ENCODE data around the gene SLC6A17.

Gene SLC6A17

GRCh38 chr1:110205156-110205555 is 54.9 kb downstream of the SLC6A17 start:
- DNase-seq (ENCODE audit: low spot score) = no peak

DNA sequence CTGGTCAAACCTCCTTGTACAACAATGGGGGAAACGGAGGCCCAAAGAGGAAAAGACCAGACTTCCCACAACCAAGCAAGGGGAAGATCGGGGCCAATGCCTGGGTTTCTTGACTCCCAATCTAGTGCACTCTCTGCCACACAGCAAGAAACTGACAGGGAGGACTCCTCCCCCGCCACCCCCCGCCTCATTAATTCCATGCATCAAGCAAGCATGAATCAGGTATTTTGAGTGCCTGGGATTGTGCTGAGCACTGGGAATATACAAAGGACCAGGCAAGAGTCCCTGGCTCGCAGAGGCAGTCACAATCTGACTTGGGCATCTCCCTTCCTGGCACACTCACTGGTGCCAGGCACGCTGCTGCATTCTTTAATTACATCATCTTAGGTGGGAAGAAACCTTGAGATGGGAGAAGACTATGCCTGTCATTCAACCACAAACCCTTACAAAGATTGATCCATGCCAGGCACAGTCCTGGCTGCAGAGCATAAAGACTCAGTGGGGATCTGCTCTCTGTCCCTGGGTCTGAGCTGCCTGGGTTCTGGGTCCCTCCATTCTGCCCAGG is 55.4 kb downstream of the SLC6A17 start:
- no peak for DNase-seq (ENCODE audit: low spot score)

GRCh38 chr1:110206261-110206920 is 56.1 kb downstream of the SLC6A17 start:
- DNase-seq (ENCODE audit: low spot score) = no peak

- DNase-seq (ENCODE audit: low spot score) = peak; percentile 47
Measured at GRCh38 chr1:110207831-110208230, 57.5 kb downstream of the SLC6A17 start.

- DNase-seq (ENCODE audit: low spot score) = no peak
Measured at GRCh38 chr1:110208916-110209645, 58.8 kb downstream of the SLC6A17 start.

DNA sequence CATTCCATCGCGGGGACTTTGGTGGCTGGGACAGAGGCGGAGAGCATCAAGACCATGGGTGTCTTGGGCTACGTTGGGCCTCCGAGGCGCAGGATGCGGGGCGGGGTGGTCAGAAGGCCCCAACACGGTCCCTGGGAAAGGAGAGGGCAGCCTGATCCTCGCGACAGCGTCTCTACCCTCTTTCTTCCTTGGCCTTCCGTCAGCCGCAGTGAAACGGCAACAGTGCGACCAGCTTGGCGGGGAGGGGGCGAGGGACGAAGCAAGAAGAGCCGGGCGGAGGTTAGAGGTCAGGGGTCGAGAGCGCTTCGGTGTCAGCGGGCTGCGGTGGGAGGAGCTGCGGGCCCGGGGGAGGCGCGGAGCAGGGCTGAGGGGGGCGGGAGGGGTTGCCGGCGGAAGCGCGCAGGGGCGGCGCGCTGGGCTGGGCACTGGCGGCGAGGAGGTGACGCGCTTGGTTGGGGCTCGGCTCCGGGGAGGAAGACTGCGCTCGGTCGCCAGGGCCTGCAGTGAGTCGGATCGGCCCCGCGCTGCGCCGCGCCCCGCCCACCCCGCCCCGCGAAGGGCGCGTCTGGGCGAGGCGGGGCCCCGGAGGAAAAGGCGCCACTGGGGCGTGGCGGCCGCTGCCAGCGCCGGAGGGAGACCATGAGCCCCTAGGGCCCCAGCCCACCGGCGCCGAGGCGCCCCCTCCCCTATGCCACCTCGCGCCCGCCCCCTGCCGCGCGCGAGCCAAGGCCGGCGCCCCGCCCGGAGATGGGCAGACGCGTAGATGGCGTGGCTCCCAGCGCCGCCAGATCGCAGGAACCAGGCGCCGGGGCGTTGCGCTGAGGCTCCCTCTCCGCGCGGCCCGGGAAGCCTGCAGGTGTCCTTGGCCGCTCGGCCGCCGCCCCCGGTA is 59.7 kb downstream of the SLC6A17 start, which contains the start of gene KCNC4:
Gene KCNC4 (plus strand): TSS at position 600 of the 889 bp plus-strand sequence. CDS start 1,186 bp downstream, outside the sequence.
- DNase-seq (ENCODE audit: low spot score) = peak; percentile 58

DNA sequence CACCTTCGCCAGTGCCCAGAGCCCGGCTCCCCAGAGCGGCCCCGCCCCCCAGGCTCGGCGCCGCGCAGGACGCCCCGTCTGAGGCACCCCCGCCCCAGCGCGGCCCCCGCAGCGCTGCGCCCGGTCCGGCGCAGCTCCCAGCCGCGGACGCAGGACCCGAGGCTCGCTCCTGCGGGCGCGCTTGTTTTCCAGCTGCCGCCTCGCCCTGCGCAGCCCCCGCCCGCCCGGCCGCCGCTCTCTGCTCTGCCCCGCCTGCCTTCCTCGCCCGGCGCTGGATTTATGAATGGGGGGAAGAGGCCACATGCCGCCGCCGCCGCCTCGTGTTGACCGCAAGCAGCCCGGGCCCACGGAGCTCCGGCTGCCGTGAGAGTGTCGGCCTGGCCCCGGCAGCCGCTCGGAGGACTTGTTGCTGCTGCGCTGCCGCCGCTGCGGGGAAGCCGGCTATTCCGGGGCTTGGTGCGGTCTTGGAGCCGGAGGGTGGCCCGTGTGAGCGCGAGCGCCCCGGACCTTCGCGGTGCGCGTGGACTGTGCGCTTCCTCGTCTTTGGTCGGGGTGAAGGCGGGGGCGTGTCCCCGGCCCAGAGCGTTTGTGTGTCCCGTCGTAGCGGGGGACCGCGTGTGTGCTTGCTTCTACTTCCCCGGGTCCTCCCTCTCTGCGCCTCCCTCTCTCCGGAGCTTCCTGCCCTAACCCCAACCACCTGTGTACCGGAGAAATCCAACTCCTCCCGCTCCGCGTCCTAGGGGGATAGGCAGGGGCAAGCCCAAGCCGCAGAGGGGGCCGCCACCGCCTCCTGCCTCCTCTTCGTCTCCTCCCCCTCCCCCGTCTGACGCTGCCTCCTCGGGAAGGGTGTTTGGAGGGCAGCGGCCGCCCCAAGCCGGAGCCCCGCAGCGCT is 60.6 kb downstream of the SLC6A17 start:
- DNase-seq (ENCODE audit: low spot score) = no peak

- DNase-seq (ENCODE audit: low spot score) = no peak
Measured at GRCh38 chr1:110211496-110212168, 61.3 kb downstream of the SLC6A17 start.

DNA sequence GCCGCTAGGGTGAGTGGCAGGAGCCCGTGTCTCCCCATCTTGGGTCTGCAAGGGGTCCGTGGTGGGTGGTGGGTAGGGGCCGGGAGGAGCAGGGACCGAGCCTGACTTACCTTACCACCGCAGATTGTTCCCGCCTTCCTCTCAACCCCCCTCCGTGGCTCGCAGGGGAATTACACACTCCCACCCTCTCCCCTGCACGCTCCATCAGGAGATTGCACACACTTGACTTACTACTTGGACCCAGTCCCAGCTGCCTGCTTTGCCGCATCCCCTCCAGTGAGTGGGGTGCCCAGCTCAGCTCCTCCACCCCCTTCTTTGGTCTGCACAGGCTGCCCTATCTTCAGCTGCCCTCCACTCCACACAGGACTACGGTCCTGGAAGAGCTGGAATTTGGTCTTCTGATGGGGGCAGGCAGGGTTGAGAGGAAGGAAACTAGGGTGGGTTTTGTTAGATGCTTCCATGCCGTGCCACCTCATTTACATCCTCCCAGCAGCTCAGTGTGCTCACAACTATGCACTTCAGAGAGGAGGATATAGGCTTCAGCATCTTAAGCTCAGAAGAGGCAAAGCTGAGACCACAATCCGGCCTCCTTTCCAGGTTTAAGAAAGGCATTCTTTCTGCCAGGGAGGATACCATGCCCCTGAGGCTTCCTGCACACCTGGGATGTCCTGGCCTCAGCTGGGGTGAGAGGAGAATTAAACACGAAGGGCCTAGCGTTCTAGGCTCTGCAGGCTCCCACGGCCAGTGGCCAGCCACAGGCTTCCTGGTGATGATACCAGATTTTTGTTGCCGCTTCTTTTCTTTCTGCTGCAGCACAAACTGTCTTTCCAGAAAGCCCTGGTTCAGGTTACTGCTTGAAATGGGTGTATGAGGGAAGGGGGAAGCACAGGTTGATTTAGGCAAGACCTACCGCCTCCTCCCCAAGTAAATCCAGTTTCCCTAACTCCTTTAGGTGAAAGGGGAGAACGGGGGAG is 62.2 kb downstream of the SLC6A17 start:
- no peak for DNase-seq (ENCODE audit: low spot score)

DNA sequence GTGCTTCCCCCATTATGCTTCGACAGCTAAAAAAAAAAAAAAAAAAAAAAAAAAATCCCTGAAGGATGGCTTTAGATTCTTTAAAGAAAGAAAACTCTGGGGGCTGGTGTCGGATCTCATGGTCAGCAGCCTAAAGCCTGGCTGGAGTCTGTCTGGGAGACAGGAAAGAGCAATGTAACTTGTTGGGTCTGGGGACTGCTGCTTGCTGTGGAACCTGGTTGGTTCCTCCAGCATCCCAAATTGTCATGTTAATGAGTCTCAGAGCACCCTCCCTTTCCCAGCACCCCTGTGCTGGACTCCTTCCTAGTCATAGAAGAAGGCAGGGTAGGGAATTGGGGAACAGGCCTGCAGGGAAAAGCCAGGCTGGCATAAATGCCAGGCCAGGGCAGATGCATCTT is 62.8 kb downstream of the SLC6A17 start:
- no peak for DNase-seq (ENCODE audit: low spot score)

DNA sequence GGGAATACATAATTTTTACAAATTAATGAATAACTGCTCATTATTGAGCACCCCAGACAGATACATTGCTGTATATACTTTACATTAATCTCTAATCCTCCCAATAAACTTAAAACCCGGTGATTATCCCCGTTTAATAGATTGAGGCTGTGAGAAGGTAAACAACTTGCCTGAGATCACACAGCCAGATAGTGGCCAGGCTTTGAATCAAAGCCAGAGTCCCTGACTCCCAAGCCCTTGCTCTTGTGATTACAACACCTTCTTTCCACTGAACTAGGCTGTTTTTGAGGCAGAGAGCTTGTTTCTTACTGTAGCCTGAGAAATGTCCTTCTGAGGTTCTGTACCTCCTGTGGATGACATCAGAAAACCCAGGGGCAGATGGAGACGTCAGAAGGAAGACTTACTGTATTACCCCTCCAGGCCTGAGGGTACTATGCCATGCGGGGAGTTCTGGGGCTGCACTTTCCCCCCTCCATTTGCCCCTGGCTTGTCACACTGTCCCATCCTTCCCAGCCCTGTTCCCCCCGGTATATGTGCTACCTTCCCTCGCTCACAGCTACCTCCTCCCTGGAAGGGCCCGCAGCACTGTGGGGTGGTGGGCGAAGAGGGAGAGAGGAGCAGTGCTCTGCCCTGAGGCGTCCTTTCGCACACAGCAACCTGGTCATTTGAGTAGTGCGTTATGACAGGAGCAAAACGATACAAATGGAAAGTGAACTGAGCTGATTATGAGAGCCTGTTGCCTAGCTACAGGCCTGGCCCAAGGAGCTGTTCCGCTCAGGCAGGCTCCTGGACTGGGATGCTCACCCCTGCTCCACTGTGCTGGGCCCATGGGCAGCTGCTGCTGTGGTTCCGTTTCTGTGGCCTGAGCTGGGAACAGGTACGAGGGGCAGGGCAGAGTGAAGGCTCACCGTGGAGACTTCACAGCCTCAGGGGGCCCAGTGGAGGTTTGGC is 64.4 kb downstream of the SLC6A17 start:
- no peak for DNase-seq (ENCODE audit: low spot score)

GRCh38 chr1:110215621-110216515 is 65.6 kb downstream of the SLC6A17 start:
- DNase-seq (ENCODE audit: low spot score) = no peak

GRCh38 chr1:110216844-110217444 is 66.7 kb downstream of the SLC6A17 start:
- no peak for DNase-seq (ENCODE audit: low spot score)

GRCh38 chr1:110218137-110218536 is 67.8 kb downstream of the SLC6A17 start:
- DNase-seq (ENCODE audit: low spot score) = no peak

- no peak for DNase-seq (ENCODE audit: low spot score)
Measured at GRCh38 chr1:110218739-110219138, 68.4 kb downstream of the SLC6A17 start.

GRCh38 chr1:110220324-110220723 is 70.0 kb downstream of the SLC6A17 start:
- DNase-seq (ENCODE audit: low spot score) = no peak

DNA sequence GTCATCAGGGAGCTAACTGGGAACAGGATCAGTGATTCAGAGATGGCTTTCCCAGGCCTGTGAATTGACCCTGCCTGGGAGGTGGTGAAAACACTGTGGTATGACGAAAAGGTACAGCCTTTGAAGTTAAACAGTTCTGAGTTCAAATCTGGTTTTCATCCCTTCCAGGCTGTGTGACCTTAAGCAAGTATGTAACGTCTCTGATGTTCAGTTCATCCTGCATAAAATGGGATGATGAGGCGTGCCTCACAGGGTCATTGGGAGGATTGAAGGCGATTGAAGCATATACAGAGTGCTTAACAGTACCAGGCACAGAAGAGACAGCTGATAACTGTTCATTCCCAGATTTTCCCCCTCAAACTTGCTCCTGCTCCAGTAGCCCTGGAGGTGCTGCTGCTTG is 70.8 kb downstream of the SLC6A17 start:
- DNase-seq (ENCODE audit: low spot score) = no peak

Measured in hematopoietic multipotent progenitor cell treated with erythropoietin and hydrocortisone succinate and interleukin-3 and kit ligand, for 15 days (in vitro differentiated cells).